ENCODE measurements around the gene GIGYF2. TPM values are rescaled to one million over a fixed set of nuclear protein-coding genes. Genes with fewer than 3 reads are reported as not detected.

GIGYF2 gene
- total RNA-seq, 2 donors from 2014 or later: 61.3 to 106 TPM

DNA sequence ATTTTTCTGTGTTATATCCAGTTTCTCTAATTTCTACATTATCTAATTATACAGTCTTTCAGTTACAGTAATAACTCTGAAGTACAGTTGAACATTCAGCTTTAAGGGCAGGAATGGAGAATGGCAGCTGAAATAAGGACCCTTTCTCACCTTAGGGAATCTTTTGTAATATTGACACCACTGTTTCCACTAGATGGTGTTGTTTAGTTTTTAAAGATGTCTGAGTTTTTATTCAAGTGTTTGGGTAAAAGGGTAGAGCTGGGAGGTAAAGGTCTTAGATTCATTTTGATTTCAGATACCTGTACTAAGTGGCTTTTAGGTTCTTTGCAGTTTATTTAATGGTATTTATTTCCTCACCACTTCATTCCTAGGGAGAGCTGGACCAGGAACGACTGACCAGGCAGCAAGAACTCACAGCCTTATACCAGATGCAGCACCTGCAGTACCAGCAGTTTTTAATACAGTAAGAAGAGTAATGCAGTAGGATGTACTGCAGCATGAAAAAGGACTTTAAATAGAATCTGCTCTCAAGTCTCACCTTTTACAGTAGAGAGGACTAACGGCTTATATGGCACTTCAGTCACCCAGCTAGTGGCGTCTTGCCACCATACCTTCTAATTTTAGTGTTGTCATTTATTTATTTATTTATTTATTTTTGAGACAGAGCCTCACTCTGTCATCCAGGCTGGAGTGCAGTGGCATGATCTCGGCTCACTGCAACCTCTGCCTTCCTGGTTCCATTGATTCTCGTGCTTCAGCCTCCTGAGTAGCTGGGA, 112.4 kb downstream of the GIGYF2 start:
- no peaks in the 10 kb centered on the region for H3K4me1 ChIP-seq (replicated peaks)

DNA sequence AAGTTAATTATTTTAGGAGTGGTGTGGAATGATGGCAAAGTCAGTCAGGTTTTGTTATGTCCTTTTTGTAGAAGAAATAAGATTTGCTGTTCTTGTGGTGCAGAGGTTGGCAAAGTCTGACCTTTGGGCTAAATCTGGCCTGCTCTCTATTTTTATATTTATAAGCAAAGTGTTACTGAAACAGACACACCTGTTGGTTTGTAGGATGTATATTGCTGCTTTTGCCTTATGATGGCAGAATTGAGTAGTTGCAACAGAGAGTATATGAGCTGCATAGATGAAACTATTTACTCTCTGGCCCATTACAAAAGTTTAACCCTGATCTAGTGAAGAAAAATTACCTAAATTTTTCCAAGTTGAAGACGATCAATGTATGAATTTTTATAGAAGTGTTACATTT, 113.3 kb downstream of the GIGYF2 start:
- intact Hi-C loops (cut with DNase I): no loop called here
- no peak for DNase-seq (ENCODE audit: low spot score)
- no peak overlapping the region for H3K27ac ChIP-seq
- H3K4me3 ChIP-seq: no peak overlapping the region
- no peaks in the 10 kb centered on the region for H3K27me3 ChIP-seq (replicated peaks; ENCODE audit: insufficient read depth)
- TF ChIP-seq CTCF (IDR thresholded peaks at IDR 0.05): no peak
- TF ChIP-seq POLR2A (IDR thresholded peaks at IDR 0.05): no peak
- TF ChIP-seq POLR2AphosphoS5 (IDR thresholded peaks at IDR 0.05): no peak
- no peaks in the 10 kb centered on the region for H3K9me3 ChIP-seq
- peaks cover under 1 to 14% of the 10 kb centered on the region in 2 donors for H3K36me3 ChIP-seq
- 86% methylated on average over 1 of the region's 1 CpG for WGBS
- H3K4me1 ChIP-seq (replicated peaks): no peaks in the 10 kb centered on the region

More for the DNA sequence above, 112.4 kb downstream of the GIGYF2 start:
- DNase-seq (ENCODE audit: low spot score): no peak
- TF ChIP-seq POLR2A (IDR thresholded peaks at IDR 0.05) (no peak), CTCF (IDR thresholded peaks at IDR 0.05) (no peak), POLR2AphosphoS5 (IDR thresholded peaks at IDR 0.05) (no peak)
- Histone ChIP-seq H3K27me3 (replicated peaks; ENCODE audit: insufficient read depth) (no peaks in the 10 kb centered on the region), H3K4me3 (no peak overlapping the region), H3K27ac (no peak overlapping the region), H3K36me3 (peaks cover 0 to 14% of the 10 kb centered on the region in 2 donors), H3K9me3 (no peaks in the 10 kb centered on the region)
- 89% methylated on average over 5 of the region's 5 CpGs for WGBS
- intact Hi-C loops (cut with DNase I): no loop called here

DNA sequence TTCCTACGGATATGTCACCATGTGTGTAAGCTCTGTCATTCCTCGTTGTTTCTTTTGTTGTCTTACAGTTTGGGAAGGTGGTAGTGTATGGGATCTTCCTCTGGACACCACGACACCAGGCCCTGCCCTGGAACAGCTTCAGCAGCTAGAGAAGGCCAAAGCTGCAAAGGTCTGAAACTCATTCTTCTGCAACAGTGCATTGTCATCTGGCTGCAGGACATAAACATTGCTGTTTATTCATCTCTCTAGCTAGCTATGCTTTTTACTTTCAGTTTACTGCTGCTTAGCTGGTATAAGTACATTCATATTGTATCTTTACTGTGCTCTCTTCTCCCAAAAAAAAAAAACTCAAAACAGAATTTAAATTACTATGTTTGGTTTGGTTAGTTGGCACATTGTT, 118.4 kb downstream of the GIGYF2 start:
- Histone ChIP-seq H3K4me3 (no peak overlapping the region), H3K27me3 (replicated peaks; ENCODE audit: insufficient read depth) (no peaks in the 10 kb centered on the region), H3K36me3 (peaks cover 6 to 7% of the 10 kb centered on the region in 2 donors), H3K4me1 (replicated peaks) (no peaks in the 10 kb centered on the region), H3K9me3 (no peaks in the 10 kb centered on the region), H3K27ac (no peak overlapping the region)
- intact Hi-C loops (cut with DNase I): no loop called here
- WGBS: 95% methylated on average over 3 of the region's 3 CpGs
- TF ChIP-seq CTCF (IDR thresholded peaks at IDR 0.05) (no peak), POLR2AphosphoS5 (IDR thresholded peaks at IDR 0.05) (no peak), POLR2A (IDR thresholded peaks at IDR 0.05) (no peak)
- DNase-seq (ENCODE audit: low spot score): no peak

GRCh38 chr2:232816657-232817056, 119.5 kb downstream of the GIGYF2 start:
- intact Hi-C loops (cut with DNase I): no loop called here
- peaks cover 6 to 7% of the 10 kb centered on the region in 2 donors for H3K36me3 ChIP-seq
- no peaks in the 10 kb centered on the region for H3K9me3 ChIP-seq
- DNase-seq (ENCODE audit: low spot score): no peak
- TF ChIP-seq POLR2AphosphoS5 (IDR thresholded peaks at IDR 0.05) (no peak), POLR2A (IDR thresholded peaks at IDR 0.05) (no peak), CTCF (IDR thresholded peaks at IDR 0.05) (no peak)
- H3K27me3 ChIP-seq (replicated peaks; ENCODE audit: insufficient read depth): no peaks in the 10 kb centered on the region
- no peak overlapping the region for H3K27ac ChIP-seq
- 84% methylated on average over 10 of the region's 10 CpGs for WGBS
- no peaks in the 10 kb centered on the region for H3K4me1 ChIP-seq (replicated peaks)
- H3K4me3 ChIP-seq: no peak overlapping the region

DNA sequence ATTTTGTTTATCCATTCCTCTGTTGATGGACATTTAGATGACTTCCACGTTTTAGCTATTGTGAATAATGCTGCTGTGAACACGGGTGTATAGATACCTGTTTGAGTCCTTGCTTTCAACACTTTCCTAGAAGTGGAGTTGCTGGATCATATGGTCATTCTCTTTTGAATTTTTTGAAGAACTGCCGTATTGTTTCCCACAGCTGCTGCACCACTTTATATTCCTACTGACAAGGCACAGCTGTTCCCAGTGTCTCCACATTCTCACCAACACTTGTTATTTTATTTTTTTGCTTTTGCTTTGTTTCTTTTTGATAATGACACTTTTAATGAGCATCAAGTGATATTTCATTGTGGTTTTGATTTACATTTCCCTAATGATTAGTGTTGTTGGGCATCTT, 120.6 kb downstream of the GIGYF2 start:
- Histone ChIP-seq H3K36me3 (peaks cover 6 to 7% of the 10 kb centered on the region in 2 donors), H3K27me3 (replicated peaks; ENCODE audit: insufficient read depth) (no peaks in the 10 kb centered on the region), H3K4me1 (replicated peaks) (no peaks in the 10 kb centered on the region), H3K9me3 (no peaks in the 10 kb centered on the region), H3K27ac (no peak overlapping the region), H3K4me3 (no peak overlapping the region)
- TF ChIP-seq POLR2AphosphoS5 (IDR thresholded peaks at IDR 0.05) (no peak), CTCF (IDR thresholded peaks at IDR 0.05) (no peak)
- intact Hi-C loops (cut with DNase I): no loop called here
- WGBS: 79% methylated on average over 3 of the region's 3 CpGs
- DNase-seq (ENCODE audit: low spot score): no peak

All from prostate gland (tissue), 2 donors.